CD1c-positive myeloid dendritic cell (primary cell): ENCODE data around the gene ZNF385A.

Experiments
- DNase-seq: peaks from one replicate; pipeline ENCODE4 v3.0.0-alpha.2; 2016; ENCODE audit errors: extremely low spot score

Gene ZNF385A

GRCh38 chr12:54373649-54374561 is 10.6 kb downstream of the ZNF385A start:
- no peak for DNase-seq

- no peak for DNase-seq
These were observed 12.3 kb downstream of the ZNF385A start for GRCh38 chr12:54372113-54372806.

- no peak for DNase-seq
These were observed 13.0 kb downstream of the ZNF385A start for GRCh38 chr12:54371328-54372112.

DNA sequence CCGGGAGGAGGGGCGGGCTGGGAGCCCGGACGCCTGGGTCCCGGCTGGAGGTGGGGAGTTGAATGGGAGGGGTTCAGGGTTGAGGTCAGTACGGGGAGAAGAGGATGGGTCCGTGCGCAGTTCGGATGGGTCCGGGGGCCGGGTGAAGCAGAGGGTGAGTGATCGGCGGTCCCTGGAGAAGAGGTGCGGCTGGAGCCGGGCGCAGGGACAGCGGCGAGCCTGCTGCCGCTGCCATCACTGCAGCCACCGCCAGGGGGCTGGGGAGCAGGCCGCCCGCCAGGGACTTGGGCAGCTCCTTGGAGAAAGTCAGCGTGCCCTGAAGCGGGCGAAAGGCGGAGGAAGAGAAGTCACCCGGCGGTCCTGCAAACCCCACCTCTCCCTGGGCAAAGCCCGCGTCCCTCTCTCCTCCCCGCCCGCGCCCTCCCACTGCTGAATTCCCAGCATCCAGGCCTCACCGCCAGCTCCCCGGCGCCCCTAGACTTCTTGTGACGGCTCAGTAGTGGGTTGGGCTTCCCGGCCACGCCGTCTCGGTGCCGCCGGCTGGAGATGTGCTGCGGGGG is 14.3 kb downstream of the ZNF385A start:
- DNase-seq: peak; percentile 58

- DNase-seq: no peak
These were observed 14.9 kb downstream of the ZNF385A start for GRCh38 chr12:54369597-54370131.

- peak; percentile 94 for DNase-seq
These were observed 15.6 kb downstream of the ZNF385A start for GRCh38 chr12:54368709-54369596.

GRCh38 chr12:54368025-54368708 is 16.4 kb downstream of the ZNF385A start:
- DNase-seq: peak; percentile 53

DNA sequence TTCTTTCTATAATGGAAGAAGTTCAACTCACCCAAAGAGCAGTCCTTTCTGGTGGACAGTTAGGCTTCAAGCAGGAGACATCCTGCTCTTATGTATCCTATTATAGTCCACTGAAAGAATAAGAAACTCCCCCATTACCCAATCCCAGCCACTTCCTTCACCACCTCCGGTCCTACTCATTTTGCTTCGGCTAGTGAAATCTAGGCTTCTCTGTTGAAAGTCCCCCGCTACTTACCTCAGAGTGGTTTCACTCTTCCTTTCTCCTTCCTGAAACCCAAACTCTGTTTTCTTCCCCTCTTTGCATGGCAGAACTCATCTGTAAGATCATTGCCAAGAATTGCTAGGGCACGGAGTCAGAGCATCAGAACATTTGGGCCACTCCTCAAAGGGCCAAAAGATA is 20.1 kb downstream of the ZNF385A start, which contains the start of gene GPR84:
Gene GPR84, minus strand, starts transcription at position 74 of the 400 bp plus-strand sequence. CDS start 635 bp downstream, outside the sequence.
- peak; percentile 84 for DNase-seq

GRCh38 chr12:54363618-54364017 is 20.9 kb downstream of the ZNF385A start:
- DNase-seq: peak; percentile 55

DNA sequence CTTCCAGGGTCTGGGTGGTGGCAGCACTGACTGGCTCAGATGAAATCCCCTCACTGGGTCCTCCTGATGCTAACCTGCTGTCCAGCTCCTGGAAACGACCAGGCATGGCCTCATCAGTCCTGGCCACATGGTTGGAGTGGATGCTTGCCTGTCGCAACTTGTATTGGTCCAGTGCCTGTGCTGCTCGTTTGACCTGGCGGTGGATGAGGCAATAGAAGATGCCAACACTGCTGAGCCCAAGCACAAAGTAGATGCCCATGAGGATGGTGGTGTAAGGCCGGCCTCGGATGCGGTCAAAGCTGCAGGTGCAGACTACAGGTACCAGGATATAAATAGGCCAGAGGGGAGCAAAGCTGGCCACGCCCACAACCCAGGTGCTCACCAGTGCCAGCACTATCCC is 21.5 kb downstream of the ZNF385A start:
- no peak for DNase-seq

DNA sequence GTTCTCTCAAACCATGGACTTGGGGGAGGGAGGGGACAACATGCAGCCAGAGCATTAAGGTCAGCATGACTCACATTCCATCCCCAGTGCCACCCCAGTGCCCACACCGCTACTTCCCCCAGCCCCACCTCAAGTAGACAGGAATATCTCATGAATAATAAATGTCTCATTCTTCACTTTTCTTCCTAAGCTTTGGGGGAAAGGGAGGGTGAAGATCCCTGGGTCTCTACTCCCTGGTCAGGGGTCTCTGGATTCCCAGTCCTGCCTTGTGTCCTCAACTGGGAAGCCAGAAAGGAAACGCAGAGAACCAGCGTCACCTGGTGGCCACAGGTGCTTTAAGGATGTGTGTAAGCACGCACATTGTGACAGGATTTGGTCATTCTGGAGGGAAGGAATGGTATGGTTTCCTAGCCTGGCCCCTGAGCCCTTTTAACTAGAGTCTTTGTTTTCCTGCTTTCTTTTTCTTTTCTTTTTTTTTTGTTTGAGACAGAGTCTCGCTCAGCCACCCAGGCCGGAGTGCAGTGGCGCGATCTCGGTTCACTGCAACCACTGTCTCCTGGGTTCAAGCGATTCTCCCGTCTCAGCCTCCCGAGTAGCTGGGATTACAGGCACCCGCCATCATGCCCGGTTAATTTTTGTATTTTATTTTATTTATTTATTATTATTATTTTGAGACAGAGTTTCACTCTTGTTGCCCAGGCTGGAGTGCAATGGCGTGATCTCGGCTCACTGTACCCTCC is 23.6 kb downstream of the ZNF385A start:
- DNase-seq: peak; percentile 66

- no peak for DNase-seq
These were observed 24.7 kb downstream of the ZNF385A start for GRCh38 chr12:54359762-54360351.

DNA sequence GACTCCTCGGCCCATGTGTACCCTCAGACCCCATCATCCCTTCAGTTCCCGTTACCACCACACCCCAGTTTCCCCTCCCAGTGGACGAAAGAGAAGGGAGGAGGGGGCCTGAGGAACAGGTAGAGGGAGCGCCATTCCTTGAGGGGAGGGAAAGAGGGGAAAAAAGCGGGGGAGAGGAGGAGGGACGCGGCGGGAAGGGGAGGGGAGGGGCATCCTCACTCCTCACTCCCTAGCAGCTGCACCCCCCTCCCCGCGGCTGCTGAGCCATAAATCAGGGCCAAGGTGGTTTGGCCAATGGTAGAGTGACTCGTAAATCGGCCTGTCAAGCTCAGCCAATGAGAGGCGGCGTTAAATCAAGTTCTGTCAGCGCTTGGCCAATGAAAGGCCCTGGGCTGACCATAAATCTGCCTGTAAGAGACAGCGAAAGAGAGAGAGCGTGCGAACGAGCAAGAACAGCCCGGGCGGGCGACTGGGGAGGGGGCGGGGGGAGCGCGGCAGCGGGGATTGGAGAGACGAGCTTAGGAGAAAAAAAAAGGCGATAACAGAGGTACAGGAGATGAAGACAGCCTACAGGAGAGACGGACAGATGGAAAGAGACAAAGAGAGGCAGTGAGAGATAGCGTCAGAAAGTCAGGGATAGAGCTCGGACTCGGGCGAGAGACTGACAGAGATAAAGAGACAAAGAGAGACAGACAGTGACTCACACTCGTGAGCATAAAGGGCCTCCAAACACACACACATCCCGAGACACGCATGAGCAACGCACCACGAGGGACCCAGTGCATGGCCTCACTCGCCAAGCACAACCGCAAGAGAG is 25.4 kb downstream of the ZNF385A start:
- DNase-seq: peak; percentile 98

GRCh38 chr12:54358191-54358944 is 26.2 kb downstream of the ZNF385A start:
- DNase-seq: no peak

DNA sequence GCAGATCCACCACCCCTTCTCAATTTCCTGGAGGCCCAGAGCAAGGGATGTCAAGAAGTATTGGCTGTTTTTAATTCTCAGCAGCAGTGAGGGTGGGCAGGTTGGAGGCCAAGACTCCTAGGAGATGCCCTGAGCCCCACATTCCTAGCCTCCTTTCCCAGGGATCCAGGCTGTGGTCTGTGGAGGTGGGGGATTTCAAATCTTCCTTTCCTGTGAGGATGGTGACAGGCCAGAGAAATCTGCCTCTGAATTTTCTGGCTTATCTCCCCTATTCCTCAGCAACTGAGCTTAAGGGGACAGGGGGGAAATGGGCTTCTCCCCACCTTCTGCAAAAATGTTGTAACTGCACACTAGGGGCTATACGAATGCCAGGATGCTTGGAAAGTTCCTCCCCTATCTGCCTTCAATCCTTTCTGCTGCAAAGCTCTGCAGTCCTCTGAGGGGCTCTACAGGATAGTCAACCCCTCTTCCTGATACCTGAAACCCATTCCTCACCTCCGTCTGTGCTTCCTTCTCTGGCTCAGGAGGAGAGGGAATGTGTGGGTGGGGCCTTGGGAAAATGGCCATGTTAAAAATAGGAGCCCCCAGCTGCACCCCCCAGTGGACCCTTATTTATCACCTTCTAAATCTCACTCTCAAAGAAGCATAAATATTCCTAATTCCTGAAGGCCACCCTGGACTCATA is 26.9 kb downstream of the ZNF385A start:
- DNase-seq: no peak

DNA sequence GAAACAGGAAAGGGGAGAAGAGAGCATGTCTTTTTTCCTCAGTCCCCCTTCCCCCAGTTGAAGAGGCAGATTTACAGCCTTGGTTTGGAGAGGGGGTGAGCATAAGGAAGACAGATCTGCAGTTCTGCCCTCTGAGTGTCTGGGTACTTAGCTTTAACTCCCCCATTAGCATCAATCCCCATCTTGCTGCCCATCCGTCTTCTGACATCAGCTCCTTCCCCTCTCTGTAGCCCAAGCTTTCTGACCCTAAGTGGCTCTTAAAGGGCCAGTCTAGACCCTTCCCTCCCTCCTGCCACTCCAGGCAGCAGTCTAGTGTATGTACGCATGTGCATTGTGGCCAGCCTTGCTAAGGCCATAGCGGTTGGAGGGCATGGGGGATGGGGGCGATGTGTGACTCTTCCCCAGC is 27.6 kb downstream of the ZNF385A start:
- no peak for DNase-seq
